OCI-LY7 (cell line): ENCODE data around the gene MED26. TPM values are rescaled to one million over a fixed set of nuclear protein-coding genes. Genes with fewer than 3 reads are reported as not detected.

Source experiments
- BruUV-seq: library from RNA; stranded (reverse); fragments of 400-500 nt; replicated peaks from 2 replicates; lab custom pipeline; 2021; lab: Mats Ljungman, UMichigan
- CTCF ChIA-PET: fragments of 300-600 bp; sonication (Branson Sonifier 250); formaldehyde crosslinking; loops from one replicate; lab custom pipeline; 2022; ENCODE audit warnings: antibody characterized with exemption; ENCODE audit not compliant: unreplicated experiment; lab: Charles Lee
- POLR2A ChIA-PET: fragments of 300-600 bp; sonication (Branson Sonifier 250); formaldehyde crosslinking; loops from one replicate; lab custom pipeline; 2022; ENCODE audit warnings: antibody characterized with exemption; lab: Charles Lee
- DNase-seq: peaks from one replicate; pipeline ENCODE4 v3.0.0-alpha.2; 2015; ENCODE audit warnings: low spot score
- H2AFZ ChIP-seq: fragments of 200-600 bp; sonication (generic), shearing (Covaris generic); 2 replicates; pipeline ENCODE4 v1.6.1; 2014; ENCODE audit warnings: mild to moderate bottlenecking, antibody characterized with exemption, low read length, moderate library complexity
- H3K27ac ChIP-seq: fragments of 200-600 bp; sonication (generic); 2 replicates; pipeline ENCODE4 v1.5.1; 2014; ENCODE audit warnings: mixed run types, low read depth, mild to moderate bottlenecking, moderate library complexity, low read length, inconsistent platforms; ENCODE audit not compliant: poor library complexity, severe bottlenecking
- H3K36me3 ChIP-seq: fragments of 200-600 bp; sonication (generic); 2 replicates; pipeline ENCODE4 v1.6.1; 2014; ENCODE audit warnings: mild to moderate bottlenecking, antibody characterized with exemption, low read length, moderate library complexity, mixed read lengths; ENCODE audit not compliant: insufficient read depth
- H3K4me1 ChIP-seq: fragments of 200-600 bp; sonication (generic); 2 replicates; pipeline ENCODE4 v1.5.1; 2014; ENCODE audit warnings: mild to moderate bottlenecking, low read length; ENCODE audit not compliant: insufficient read depth, poor library complexity, severe bottlenecking
- H3K4me2 ChIP-seq: fragments of 200-600 bp; sonication (generic); 2 replicates; pipeline ENCODE4 v1.6.1; 2014; ENCODE audit warnings: mild to moderate bottlenecking, low read length
- H3K4me3 ChIP-seq: fragments of 200-600 bp; sonication (generic); 2 replicates; pipeline ENCODE4 v1.5.1; 2014; ENCODE audit warnings: mild to moderate bottlenecking, low read depth, low read length; ENCODE audit not compliant: poor library complexity, severe bottlenecking
- H3K79me2 ChIP-seq: fragments of 200-600 bp; sonication (generic); 2 replicates; pipeline ENCODE4 v1.6.1; 2016; ENCODE audit warnings: low read depth, mild to moderate bottlenecking, low read length, moderate library complexity, mixed read lengths; ENCODE audit not compliant: insufficient read depth
- H3K9me2 ChIP-seq: fragments of 200-600 bp; sonication (generic); 2 replicates; pipeline ENCODE4 v1.6.1; 2016; ENCODE audit warnings: mild to moderate bottlenecking, low read length, mixed read lengths; ENCODE audit not compliant: insufficient read depth
- H3K9me3 ChIP-seq: fragments of 200-600 bp; sonication (generic); 2 replicates; pipeline ENCODE4 v1.6.1; 2014; ENCODE audit warnings: mild to moderate bottlenecking, mixed run types, low read length, mixed read lengths
- H4K20me1 ChIP-seq: fragments of 200-600 bp; sonication (generic); 2 replicates; pipeline ENCODE4 v1.6.1; 2014; ENCODE audit warnings: mild to moderate bottlenecking, antibody characterized with exemption, low read length, moderate library complexity, mixed read lengths; ENCODE audit not compliant: insufficient read depth
- EZH2phosphoT487 ChIP-seq: fragments of 200-600 bp; sonication (generic); IDR thresholded peaks from 2 replicates; pipeline ENCODE4 v1.6.1; 2018; ENCODE audit warnings: low read depth, borderline replicate concordance, mild to moderate bottlenecking, mixed run types, antibody characterized with exemption, low read length, moderate library complexity, mixed read lengths
- intact Hi-C: fragments of 100-400 bp; cut with micrococcal nuclease; formaldehyde crosslinking; loops from one replicate; pipeline ENCODE4 v1.10.0; 2022; ENCODE audit not compliant: unreplicated experiment
- total RNA-seq, 2 experiments: library from RNA; depleted of rRNA in 1 of 2; stranded (reverse); fragments of >200 nt in 1 of 2; shearing (Covaris generic) in 1 of 2; gene quantifications; 2 replicates each; pipeline ENCODE4 v1.2.3, GENCODE V29; 2014 to 2022
- TF ChIP-seq, protein P1 (sequence below): fragments of 200-600 bp; sonication (generic); conservative IDR thresholded peaks from 2 replicates; pipeline ENCODE4 v1.5.1; 2014; ENCODE audit warnings: mild to moderate bottlenecking, antibody characterized with exemption, low read length, moderate library complexity, mixed read lengths

MED26 gene
- total RNA-seq, 2 experiments from 2014 or later, result 19.4 to 26.8 TPM

DNA sequence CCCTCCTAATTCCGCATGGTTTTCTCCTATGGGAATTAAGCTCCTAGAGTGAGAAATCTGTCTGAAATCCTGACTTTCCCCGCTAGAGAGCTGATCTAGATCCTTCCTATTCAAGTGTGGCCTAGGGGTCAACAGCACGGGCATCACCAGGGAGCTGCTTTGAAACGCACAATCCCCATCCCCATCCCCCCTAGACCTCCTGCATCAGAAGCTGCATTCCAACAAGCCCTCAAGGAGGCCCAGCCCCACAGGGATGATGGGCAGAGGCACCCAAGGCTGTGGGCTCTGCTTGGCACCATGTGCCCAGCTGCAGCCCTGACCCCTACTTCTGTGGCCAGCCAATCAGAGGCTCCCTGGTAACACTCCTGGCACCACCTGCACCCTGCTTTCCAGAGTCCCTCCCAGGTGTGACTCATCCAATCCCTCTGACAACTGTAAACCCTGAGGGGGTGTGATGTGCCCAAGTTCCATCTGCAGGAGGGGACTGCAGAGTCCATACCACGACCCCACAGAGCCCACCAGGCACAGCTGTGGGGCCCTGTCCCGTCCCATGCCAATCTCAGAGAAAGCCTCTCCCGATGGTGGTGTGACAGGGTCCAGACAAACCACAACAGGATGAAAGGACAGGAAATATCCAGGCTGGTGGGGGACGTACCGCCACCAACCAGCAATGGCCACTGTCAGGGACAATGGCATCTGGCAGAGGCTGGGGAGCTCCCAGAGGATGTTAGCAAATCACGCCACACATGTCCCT, 36.0 kb downstream of the MED26 start:
- intact Hi-C loops, result no loop called here
- H3K9me2 ChIP-seq, result no peaks in the 10 kb centered on the region
- no peaks in the 10 kb centered on the region for H3K9me3 ChIP-seq
- peaks cover 93% of the 10 kb centered on the region for H3K79me2 ChIP-seq
- H3K27ac ChIP-seq, result peak overlapping the region; percentile 61
- peaks cover 6% of the 10 kb centered on the region; the same call in 1 of the 2 replicates for H3K36me3 ChIP-seq
- peak overlapping the region; percentile 64 for H3K4me2 ChIP-seq
- no peak for DNase-seq
- peaks cover 94% of the 10 kb centered on the region for H3K4me1 ChIP-seq
- CTCF ChIA-PET, result no interaction called here
- no peak for TF ChIP-seq EZH2phosphoT487
- TF ChIP-seq, protein P1, sequence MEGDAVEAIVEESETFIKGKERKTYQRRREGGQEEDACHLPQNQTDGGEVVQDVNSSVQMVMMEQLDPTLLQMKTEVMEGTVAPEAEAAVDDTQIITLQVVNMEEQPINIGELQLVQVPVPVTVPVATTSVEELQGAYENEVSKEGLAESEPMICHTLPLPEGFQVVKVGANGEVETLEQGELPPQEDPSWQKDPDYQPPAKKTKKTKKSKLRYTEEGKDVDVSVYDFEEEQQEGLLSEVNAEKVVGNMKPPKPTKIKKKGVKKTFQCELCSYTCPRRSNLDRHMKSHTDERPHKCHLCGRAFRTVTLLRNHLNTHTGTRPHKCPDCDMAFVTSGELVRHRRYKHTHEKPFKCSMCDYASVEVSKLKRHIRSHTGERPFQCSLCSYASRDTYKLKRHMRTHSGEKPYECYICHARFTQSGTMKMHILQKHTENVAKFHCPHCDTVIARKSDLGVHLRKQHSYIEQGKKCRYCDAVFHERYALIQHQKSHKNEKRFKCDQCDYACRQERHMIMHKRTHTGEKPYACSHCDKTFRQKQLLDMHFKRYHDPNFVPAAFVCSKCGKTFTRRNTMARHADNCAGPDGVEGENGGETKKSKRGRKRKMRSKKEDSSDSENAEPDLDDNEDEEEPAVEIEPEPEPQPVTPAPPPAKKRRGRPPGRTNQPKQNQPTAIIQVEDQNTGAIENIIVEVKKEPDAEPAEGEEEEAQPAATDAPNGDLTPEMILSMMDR, result no peak
- H4K20me1 ChIP-seq, result peaks cover 46% of the 10 kb centered on the region
- POLR2A ChIA-PET, result interaction anchor here (2.0 to 2.4 kb wide), 2 partner anchors 13 to 26 kb away, joined by 7 read pairs; no protein-coding TSS in a partner anchor
- BruUV-seq, result no TSS peak
- H2AFZ ChIP-seq, result no peak overlapping the region
- peak overlapping the region; percentile 33 for H3K4me3 ChIP-seq

DNA sequence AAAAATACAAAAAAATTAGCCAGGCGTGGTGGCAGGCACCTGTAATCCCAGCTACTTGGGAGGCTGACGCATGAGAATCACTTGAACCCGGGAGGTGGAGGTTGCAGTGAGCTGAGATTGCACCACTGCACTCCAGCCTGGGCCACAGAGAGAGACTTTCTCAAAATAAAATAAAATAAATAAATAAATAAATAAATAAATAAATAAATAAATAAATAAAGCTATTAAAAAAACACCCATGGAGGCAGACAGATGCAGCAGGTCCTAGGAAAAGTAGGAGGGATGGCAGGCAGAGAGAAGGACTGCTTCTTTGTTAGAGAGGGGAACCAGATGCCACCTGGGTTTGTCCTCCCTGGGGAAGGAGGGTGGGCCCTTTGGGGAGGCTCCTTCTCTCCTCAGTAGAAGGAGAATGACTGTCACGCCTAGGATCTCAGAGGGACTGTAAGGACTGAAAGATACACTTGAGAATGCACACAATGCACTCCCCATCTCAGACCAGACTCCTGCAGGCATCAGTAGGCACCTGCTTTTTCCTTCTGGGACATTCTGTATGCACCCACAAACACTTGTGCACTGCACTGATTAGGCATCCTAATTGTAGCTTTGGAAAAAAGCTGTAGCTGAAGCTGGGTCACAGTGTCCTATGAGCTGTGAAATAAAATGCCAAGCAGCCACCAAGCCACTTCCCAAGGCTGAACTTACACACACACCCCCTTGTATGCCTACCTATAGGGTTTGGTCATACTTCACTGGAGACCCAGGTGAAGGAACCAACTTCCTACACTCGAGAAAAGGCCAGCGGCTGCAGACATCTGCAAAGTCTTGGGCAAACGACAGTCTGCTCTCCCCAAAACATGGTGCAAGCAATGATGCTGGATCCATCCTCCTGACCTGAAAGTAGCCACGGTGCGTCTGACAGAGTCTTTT, 36.9 kb downstream of the MED26 start:
- POLR2A ChIA-PET, result interaction anchor here (0.8 to 2.4 kb wide), 4 partner anchors 14 to 27 kb away, joined by 3 to 7 read pairs (median 5); no protein-coding TSS in a partner anchor
- intact Hi-C loops, result no loop called here
- no TSS peak for BruUV-seq

More for the DNA sequence above, 36.9 kb downstream of the MED26 start:
- CTCF ChIA-PET, result no interaction called here
- no peaks in the 10 kb centered on the region for H3K9me3 ChIP-seq
- H3K9me2 ChIP-seq, result no peaks in the 10 kb centered on the region
- peak overlapping the region; percentile 33 for H3K4me3 ChIP-seq
- H3K27ac ChIP-seq, result peak overlapping the region; percentile 97
- TF ChIP-seq, protein P1, result no peak
- TF ChIP-seq EZH2phosphoT487, result no peak
- H2AFZ ChIP-seq, result no peak overlapping the region
- DNase-seq, result peak; percentile 65
- H3K4me1 ChIP-seq, result peaks cover 100% of the 10 kb centered on the region
- H3K4me2 ChIP-seq, result peak overlapping the region; percentile 97
- peaks cover 42% of the 10 kb centered on the region for H4K20me1 ChIP-seq
- peaks cover 93% of the 10 kb centered on the region for H3K79me2 ChIP-seq
- peaks cover 8% of the 10 kb centered on the region; the same call in 1 of the 2 replicates for H3K36me3 ChIP-seq
